Measurements from ENCODE around the gene SHISA4. TPM values are rescaled to one million over a fixed set of nuclear protein-coding genes. Genes with fewer than 3 reads are reported as not detected.

The SHISA4 gene
- total and polyA plus RNA-seq, 7 donors: 74.8 to 264 (median 148) TPM

DNA sequence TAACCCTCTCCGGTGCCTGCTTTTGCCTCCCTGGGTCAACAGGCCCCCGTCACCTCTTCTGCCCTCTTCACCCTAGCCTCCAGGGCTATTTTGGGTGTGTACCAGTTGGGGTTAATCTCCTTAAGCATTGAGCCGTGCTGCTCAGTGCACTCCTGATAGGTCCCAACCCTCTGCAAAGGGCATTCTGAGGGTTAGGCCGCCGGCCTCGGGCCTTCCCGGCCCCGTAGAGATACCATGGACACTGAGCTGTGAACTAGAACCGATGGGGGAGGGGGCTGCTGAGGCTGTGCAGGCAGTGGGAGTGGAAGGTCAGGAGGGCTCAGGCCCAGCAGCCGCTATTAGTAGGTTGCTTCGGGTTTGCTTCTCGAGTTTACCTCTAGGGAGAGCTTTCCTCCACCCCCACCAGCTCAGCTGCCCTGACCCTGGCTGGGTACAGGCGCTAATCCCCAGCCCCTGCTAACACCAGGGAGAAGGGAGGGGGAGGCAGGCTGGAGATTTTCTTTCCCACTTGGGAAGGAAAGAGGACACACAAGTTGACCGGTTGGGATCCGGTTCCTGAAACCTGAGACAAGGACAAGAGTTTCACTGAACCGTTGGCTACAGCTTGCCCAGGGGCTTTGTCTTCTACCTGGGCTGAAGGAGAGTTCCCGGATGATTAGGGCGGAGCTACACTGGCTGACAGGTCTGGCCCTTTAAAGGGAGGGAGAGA lies 52.9 kb downstream of the SHISA4 start:
- H3K9me3 ChIP-seq: no peaks in the 10 kb centered on the region
- peak; percentile 35 to 62 (median 59) for ATAC-seq
- WGBS, 3 donors: 14 to 24% (median 19%) methylated on average over 18 of the region's 18 CpGs
- no peaks in the 10 kb centered on the region for H3K36me3 ChIP-seq (ENCODE audit: insufficient read depth in 1 of 2, low read depth in 1 of 2)
- peak in 1 of 2 donors; percentile 68 for DNase-seq
- H3K27me3 ChIP-seq (ENCODE audit: insufficient read depth in 3 of 3, low read length in 2 of 3): no peaks in the 10 kb centered on the region
- TF ChIP-seq CTCF (IDR thresholded peaks at IDR 0.05): no peak
- H3K4me3 ChIP-seq: peak overlapping the region; percentile 84
- intact Hi-C loops (cut with DNase I): no loop called here
- H3K27ac ChIP-seq: peak overlapping the region; percentile 86
- H3K4me1 ChIP-seq: peaks cover 27% of the 10 kb centered on the region

DNA sequence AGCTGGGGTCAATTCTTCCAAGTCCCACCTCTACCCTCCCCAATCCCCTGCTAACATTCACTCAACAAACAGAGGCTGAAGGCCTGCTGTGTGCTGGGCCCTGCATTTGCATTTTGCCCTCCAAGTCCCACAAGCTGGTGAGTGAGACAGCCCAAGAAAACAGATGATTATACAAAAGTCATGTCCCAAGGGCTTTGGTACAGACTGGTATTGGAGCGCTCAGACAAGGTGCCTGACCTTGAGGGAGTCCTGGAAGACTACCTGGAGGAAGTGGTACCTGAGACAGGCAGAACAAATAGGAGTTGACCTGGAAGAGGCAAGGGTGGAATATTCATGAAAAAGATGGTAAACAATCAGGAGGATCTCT lies 53.4 kb downstream of the SHISA4 start:
- Histone ChIP-seq H3K4me1 (peaks cover 27% of the 10 kb centered on the region), H3K27ac (peak overlapping the region; percentile 86), H3K4me3 (peak overlapping the region; percentile 84), H3K36me3 (ENCODE audit: insufficient read depth in 1 of 2, low read depth in 1 of 2) (no peaks in the 10 kb centered on the region), H3K9me3 (no peaks in the 10 kb centered on the region), H3K27me3 (ENCODE audit: insufficient read depth in 3 of 3, low read length in 2 of 3) (no peaks in the 10 kb centered on the region)
- intact Hi-C loops (cut with DNase I): no loop called here
- no peak for ATAC-seq
- no peak for DNase-seq
- 33 to 79% (median 68%) methylated on average over 1 of the region's 1 CpG for WGBS, 3 donors
- TF ChIP-seq CTCF (IDR thresholded peaks at IDR 0.05): no peak

Other genes with a start within 250 kb of the SHISA4 start
- gene IPO9, start 59.7 kb upstream of the SHISA4 start, total RNA-seq: 10 to 100 TPM; 20.1 to 26.9 (median 22.6) TPM
- gene IPO9, start 59.7 kb upstream of the SHISA4 start, polyA plus RNA-seq: 10 to 100 TPM in 1 of 3 donors, 1 to 10 TPM in 2; 6.6 to 12.1 (median 7.5) TPM
- 10 to 100 TPM; 12.8 to 45.4 (median 24.6) TPM for gene LMOD1, start 57.6 kb downstream of the SHISA4 start, total RNA-seq
- 10 to 100 TPM in 2 of 3 donors, 1 to 10 TPM in 1; 4.9 to 15.5 (median 11.4) TPM for gene LMOD1, start 57.6 kb downstream of the SHISA4 start, polyA plus RNA-seq
- 100 to 1,000 TPM in 1 of 4 donors, 10 to 100 TPM in 3; 45.4 to 132 (median 68.4) TPM for gene TIMM17A, start 66.6 kb downstream of the SHISA4 start, total RNA-seq
- gene TIMM17A, start 66.6 kb downstream of the SHISA4 start, polyA plus RNA-seq: 100 to 1,000 TPM in 2 of 3 donors, 10 to 100 TPM in 1; 79.6 to 176 (median 163) TPM
- 10 to 100 TPM; 12.8 to 18.7 (median 14.6) TPM for gene RNPEP, start 93.8 kb downstream of the SHISA4 start, total RNA-seq
- 10 to 100 TPM in 1 of 3 donors, 1 to 10 TPM in 2; 6.2 to 16.9 (median 9.7) TPM for gene RNPEP, start 93.8 kb downstream of the SHISA4 start, polyA plus RNA-seq
- gene ELF3, start 121.7 kb downstream of the SHISA4 start, total RNA-seq: 1 to 10 TPM in 1 of 4 donors, under 1 TPM in 3; 0.22 to 1.4 (median 0.50) TPM
- gene ELF3, start 121.7 kb downstream of the SHISA4 start, polyA plus RNA-seq: under 1 TPM; 0.21 to 0.42 (median 0.25) TPM
- gene GPR37L1, start 234.0 kb downstream of the SHISA4 start, total RNA-seq: not detected
- gene GPR37L1, start 234.0 kb downstream of the SHISA4 start, polyA plus RNA-seq: under 1 TPM; 0.01 TPM